HepG2 (cell line): ENCODE results near the gene PCGF2. TPM values are rescaled to one million over a fixed set of nuclear protein-coding genes. Genes with fewer than 3 reads are reported as not detected.
A peak's percentile ranks its signal among the peaks of the same experiment; 100 is the strongest.

ENCODE experiments used
- CBFB ChIP-seq: sonication (generic); formaldehyde crosslinking; IDR thresholded peaks from 2 replicates; pipeline ENCODE4 v1.4.0; 2020; ENCODE audit warnings: missing genetic modification reagents
- ELF3 ChIP-seq: IDR thresholded peaks from 2 replicates; pipeline ENCODE4 v1.6.1; 2016; ENCODE audit warnings: missing genetic modification reagents, missing compliant biosample characterization
- FOXA1 ChIP-seq, 2 experiments: fragments of 450-650 bp in 1 of 2; sonication (generic) in 1 of 2; formaldehyde crosslinking in 1 of 2; IDR thresholded peaks; 2 replicates each; pipeline versions ENCODE4 v1.4.0 to v1.6.1; 2016 to 2020; ENCODE audit warnings: missing genetic modification reagents in 1 of 2
- FUBP1 ChIP-seq: sonication (generic); formaldehyde crosslinking; IDR thresholded peaks from 2 replicates; pipeline ENCODE4 v1.5.1; 2020; ENCODE audit warnings: missing genetic modification reagents, mild to moderate bottlenecking, borderline replicate concordance
- HDAC2 ChIP-seq: sonication (generic); formaldehyde crosslinking; IDR thresholded peaks from 2 replicates; pipeline ENCODE4 v1.4.0; 2020; ENCODE audit warnings: missing genetic modification reagents
- NFRKB ChIP-seq: fragments of 450-650 bp; IDR thresholded peaks from 2 replicates; pipeline ENCODE4 v1.6.1; 2017
- TARDBP ChIP-seq: sonication (generic); formaldehyde crosslinking; IDR thresholded peaks from 2 replicates; pipeline ENCODE4 v1.8.0; 2022; ENCODE audit warnings: mild to moderate bottlenecking, missing genetic modification reagents
- ZBTB7B ChIP-seq: sonication (generic); formaldehyde crosslinking; IDR thresholded peaks from 2 replicates; pipeline ENCODE4 v1.4.0; 2020; ENCODE audit warnings: missing genetic modification reagents
- ZNF24 ChIP-seq: fragments of 450-650 bp; IDR thresholded peaks from 2 replicates; pipeline ENCODE4 v1.6.1; 2017; ENCODE audit warnings: antibody characterized with exemption, mild to moderate bottlenecking
- ZNF333 ChIP-seq: sonication (generic); formaldehyde crosslinking; IDR thresholded peaks from 2 replicates; pipeline ENCODE4 v1.4.0; 2020; ENCODE audit warnings: mild to moderate bottlenecking, missing genetic modification reagents, borderline replicate concordance
- ZNF33A ChIP-seq: sonication (generic); formaldehyde crosslinking; IDR thresholded peaks from 2 replicates; pipeline ENCODE4 v1.5.1; 2020; ENCODE audit warnings: missing genetic modification reagents, mild to moderate bottlenecking, moderate library complexity, borderline replicate concordance
- ZNF839 ChIP-seq: sonication (generic); formaldehyde crosslinking; IDR thresholded peaks from 2 replicates; pipeline ENCODE4 v1.4.0; 2020; ENCODE audit warnings: missing genetic modification reagents, mild to moderate bottlenecking, borderline replicate concordance
- ZUFSP ChIP-seq: sonication (generic); formaldehyde crosslinking; IDR thresholded peaks from 2 replicates; pipeline ENCODE4 v1.9.0; 2021; ENCODE audit warnings: missing genetic modification reagents, mild to moderate bottlenecking, borderline replicate concordance
- polyA plus RNA-seq, 8 experiments: library from polyadenylated mRNA; depleted of rRNA in 3 of 8; stranded (reverse) in 7 of 8; unstranded in 1 of 8; fragments of >200 nt; fragmentation: Illumina TruSeq in 4 of 8; extraction: Trizol in 4 of 8; gene quantifications; 2 replicates each; pipeline versions ENCODE4 v1.2.1 to v1.2.3, GENCODE V29; 2011 to 2016; ENCODE audit warnings: low read depth in 4 of 8, missing spikeins in 1 of 8, mixed read lengths in 1 of 8; ENCODE audit not compliant: insufficient read depth in 1 of 8
- total RNA-seq, 5 experiments: library from RNA; depleted of rRNA; stranded (reverse); fragments of >200 nt; fragmentation: Illumina TruSeq; extraction: Trizol; gene quantifications; 2 replicates each; pipeline ENCODE4 v1.2.3, GENCODE V29; 2016; ENCODE audit warnings: low read depth in 1 of 5
- TF ChIP-seq, protein P1 (sequence below): sonication (generic); formaldehyde crosslinking; IDR thresholded peaks from 2 replicates; pipeline ENCODE4 v1.9.0; 2021; ENCODE audit warnings: missing genetic modification reagents, borderline replicate concordance
- TF ChIP-seq, protein P2 (sequence below): sonication (generic); formaldehyde crosslinking; IDR thresholded peaks from 2 replicates; pipeline ENCODE4 v1.4.0; 2020; ENCODE audit warnings: mild to moderate bottlenecking, missing genetic modification reagents, borderline replicate concordance
- TF ChIP-seq, protein P3 (sequence below): sonication (generic); formaldehyde crosslinking; IDR thresholded peaks from 2 replicates; pipeline ENCODE4 v1.8.0; 2022; ENCODE audit warnings: low read depth, missing genetic modification reagents

Gene PCGF2
- total and polyA plus RNA-seq, 2 of the 13 experiments (the other 11 are each of a cell fraction or from before 2014, with no cell fraction given), result 11.6 to 29.4 TPM

DNA sequence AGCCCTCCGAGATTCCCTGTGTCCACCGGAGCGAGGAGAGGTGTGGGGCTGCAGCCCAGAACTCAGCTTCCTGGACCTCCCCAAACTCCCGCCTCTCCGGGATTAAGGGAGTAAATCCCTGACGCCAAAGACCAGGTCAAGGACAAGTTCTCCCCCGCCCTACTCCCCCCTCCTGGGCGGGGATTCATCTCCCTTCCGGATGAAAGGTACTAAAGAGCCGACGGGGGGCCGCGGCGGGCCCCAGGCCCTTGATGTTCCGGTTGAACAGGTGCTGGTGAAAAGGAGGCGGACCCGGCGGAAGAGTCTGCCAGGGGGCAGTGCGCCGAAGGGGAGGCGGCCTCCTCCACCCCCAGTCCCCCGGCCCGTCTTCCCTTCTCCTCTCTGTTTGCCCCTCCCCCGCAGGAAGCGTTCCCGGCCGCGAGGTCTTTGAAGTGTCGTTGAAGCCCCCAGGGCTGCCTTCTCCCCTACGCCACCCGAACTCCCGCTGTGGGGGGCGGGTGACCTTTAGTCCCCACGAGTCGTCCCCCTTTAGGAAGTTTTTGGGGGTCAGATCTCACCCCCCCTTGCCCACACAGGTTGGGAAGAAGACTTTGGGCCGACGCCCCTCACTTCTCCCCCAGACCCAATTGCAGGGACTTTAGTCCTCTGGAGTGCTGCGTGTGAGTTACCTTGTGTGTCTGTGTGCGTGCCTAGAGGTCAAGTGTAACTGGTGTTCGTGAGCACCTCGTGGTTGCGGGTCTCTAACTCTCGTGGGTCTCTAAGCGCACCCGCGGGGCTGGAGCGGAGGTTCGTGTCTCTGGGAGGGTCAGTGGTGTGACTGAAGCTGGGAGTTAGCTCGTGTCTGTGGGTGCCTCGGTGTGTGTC lies 44.2 kb downstream of the PCGF2 start (continued):
- no peak; the same call in 1 of the 2 replicates for TF ChIP-seq FUBP1 (CRISPR knock-in tag)
- TF ChIP-seq ZNF33A (CRISPR knock-in tag), result peak; percentile 99; the same call in 1 of the 2 replicates
- TF ChIP-seq, protein P1, sequence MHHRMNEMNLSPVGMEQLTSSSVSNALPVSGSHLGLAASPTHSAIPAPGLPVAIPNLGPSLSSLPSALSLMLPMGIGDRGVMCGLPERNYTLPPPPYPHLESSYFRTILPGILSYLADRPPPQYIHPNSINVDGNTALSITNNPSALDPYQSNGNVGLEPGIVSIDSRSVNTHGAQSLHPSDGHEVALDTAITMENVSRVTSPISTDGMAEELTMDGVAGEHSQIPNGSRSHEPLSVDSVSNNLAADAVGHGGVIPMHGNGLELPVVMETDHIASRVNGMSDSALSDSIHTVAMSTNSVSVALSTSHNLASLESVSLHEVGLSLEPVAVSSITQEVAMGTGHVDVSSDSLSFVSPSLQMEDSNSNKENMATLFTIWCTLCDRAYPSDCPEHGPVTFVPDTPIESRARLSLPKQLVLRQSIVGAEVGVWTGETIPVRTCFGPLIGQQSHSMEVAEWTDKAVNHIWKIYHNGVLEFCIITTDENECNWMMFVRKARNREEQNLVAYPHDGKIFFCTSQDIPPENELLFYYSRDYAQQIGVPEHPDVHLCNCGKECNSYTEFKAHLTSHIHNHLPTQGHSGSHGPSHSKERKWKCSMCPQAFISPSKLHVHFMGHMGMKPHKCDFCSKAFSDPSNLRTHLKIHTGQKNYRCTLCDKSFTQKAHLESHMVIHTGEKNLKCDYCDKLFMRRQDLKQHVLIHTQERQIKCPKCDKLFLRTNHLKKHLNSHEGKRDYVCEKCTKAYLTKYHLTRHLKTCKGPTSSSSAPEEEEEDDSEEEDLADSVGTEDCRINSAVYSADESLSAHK, result no peak
- peak; percentile 99 for TF ChIP-seq HDAC2 (CRISPR knock-in tag)
- TF ChIP-seq, protein P2, sequence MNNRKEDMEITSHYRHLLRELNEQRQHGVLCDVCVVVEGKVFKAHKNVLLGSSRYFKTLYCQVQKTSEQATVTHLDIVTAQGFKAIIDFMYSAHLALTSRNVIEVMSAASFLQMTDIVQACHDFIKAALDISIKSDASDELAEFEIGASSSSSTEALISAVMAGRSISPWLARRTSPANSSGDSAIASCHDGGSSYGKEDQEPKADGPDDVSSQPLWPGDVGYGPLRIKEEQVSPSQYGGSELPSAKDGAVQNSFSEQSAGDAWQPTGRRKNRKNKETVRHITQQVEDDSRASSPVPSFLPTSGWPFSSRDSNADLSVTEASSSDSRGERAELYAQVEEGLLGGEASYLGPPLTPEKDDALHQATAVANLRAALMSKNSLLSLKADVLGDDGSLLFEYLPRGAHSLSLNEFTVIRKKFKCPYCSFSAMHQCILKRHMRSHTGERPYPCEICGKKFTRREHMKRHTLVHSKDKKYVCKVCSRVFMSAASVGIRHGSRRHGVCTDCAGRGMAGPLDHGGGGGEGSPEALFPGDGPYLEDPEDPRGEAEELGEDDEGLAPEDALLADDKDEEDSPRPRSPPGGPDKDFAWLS (CRISPR knock-in tag), result peak; percentile 83
- peak; percentile 23; the same call in 1 of the 2 replicates for TF ChIP-seq ZNF839 (CRISPR knock-in tag)
- TF ChIP-seq ZBTB7B (CRISPR knock-in tag), result peak; percentile 97
- TF ChIP-seq FOXA1 (IDR thresholded peaks at IDR 0.05), result no peak
- peak; percentile 71 for TF ChIP-seq FOXA1 (CRISPR knock-in tag; IDR thresholded peaks at IDR 0.05)
- peak; percentile 27; the same call in 1 of the 2 replicates for TF ChIP-seq ZNF24
- peak; percentile 94 for TF ChIP-seq ZNF333
- TF ChIP-seq NFRKB, result no peak
- TF ChIP-seq ELF3, result peak; percentile 98
- TF ChIP-seq, protein P3, sequence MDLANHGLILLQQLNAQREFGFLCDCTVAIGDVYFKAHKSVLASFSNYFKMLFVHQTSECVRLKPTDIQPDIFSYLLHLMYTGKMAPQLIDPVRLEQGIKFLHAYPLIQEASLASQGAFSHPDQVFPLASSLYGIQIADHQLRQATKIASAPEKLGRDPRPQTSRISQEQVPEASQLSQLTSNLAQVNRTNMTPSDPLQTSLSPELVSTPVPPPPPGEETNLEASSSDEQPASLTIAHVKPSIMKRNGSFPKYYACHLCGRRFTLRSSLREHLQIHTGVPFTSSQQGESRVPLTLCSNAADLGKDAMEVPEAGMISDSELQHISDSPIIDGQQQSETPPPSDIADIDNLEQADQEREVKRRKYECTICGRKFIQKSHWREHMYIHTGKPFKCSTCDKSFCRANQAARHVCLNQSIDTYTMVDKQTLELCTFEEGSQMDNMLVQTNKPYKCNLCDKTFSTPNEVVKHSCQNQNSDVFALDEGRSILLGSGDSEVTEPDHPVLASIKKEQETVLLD (CRISPR knock-in tag), result peak; percentile 88
- TF ChIP-seq TARDBP (CRISPR knock-in tag), result peak; percentile 91
- TF ChIP-seq CBFB (CRISPR knock-in tag), result peak; percentile 97
- TF ChIP-seq ZUFSP (CRISPR knock-in tag), result no peak
